WTC11 (cell line): Measurements from ENCODE around the gene USP47.

Experiments used
- TCF7 ChIP-seq: sonication (generic); formaldehyde crosslinking; IDR thresholded peaks from 2 replicates; pipeline ENCODE4 v1.8.0; 2022; ENCODE audit warnings: mild to moderate bottlenecking, low read depth, missing genetic modification reagents, moderate library complexity
- ZNF121 ChIP-seq: sonication (generic); formaldehyde crosslinking; IDR thresholded peaks from 2 replicates; pipeline ENCODE4 v1.8.0; 2023; ENCODE audit warnings: missing genetic modification reagents
- ZNF423 ChIP-seq: fragments of 250-450 bp; sonication (Bioruptor Pico); IDR thresholded peaks from 2 replicates; pipeline ENCODE4 v2.1.2; 2022; ENCODE audit warnings: mild to moderate bottlenecking, moderate library complexity
- ZNF671 ChIP-seq: fragments of 250-450 bp; sonication (Bioruptor Pico); IDR thresholded peaks from 2 replicates; pipeline ENCODE4 v1.8.0; 2021; ENCODE audit warnings: mild to moderate bottlenecking
- TF ChIP-seq, protein P1 (sequence below): sonication (generic); formaldehyde crosslinking; IDR thresholded peaks from 2 replicates; pipeline ENCODE4 v1.8.0; 2023; ENCODE audit warnings: mild to moderate bottlenecking, missing genetic modification reagents
- TF ChIP-seq, protein P2 (sequence below): fragments of 200-600 bp; IDR thresholded peaks from 2 replicates; pipeline ENCODE4 v1.8.0; 2022; ENCODE audit warnings: antibody characterized with exemption
- TF ChIP-seq, protein P3 (sequence below): sonication (generic); formaldehyde crosslinking; IDR thresholded peaks from 2 replicates; pipeline ENCODE4 v1.8.1; 2022; ENCODE audit warnings: mild to moderate bottlenecking, missing genetic modification reagents, moderate library complexity, borderline replicate concordance
- TF ChIP-seq, protein P4 (sequence below): sonication (generic); formaldehyde crosslinking; IDR thresholded peaks from 2 replicates; pipeline ENCODE4 v1.8.1; 2023; ENCODE audit warnings: mild to moderate bottlenecking, missing genetic modification reagents, borderline replicate concordance

DNA sequence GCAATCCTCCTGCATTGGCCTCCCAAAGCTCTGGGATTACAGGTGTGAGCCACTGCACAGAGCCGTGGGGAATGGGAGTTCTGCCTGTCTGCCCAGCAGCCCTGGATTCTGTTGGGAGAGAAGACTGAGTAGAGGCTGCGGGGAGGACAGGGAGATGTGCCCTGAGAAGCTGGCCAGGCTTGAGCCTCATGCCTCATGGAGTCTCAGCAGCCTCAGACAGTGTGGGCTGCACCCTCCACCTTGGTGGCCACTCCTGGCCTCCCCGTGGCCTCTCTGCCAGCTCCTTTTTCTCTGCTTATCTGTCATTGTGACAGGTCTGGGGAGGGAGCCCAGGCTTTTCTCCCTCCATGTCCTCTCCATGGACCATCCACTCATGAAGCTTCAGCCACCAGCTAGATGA lies 123.4 kb downstream of the USP47 start:
- no peak for TF ChIP-seq ZNF423 (CRISPR knock-in tag)
- TF ChIP-seq, protein P1, sequence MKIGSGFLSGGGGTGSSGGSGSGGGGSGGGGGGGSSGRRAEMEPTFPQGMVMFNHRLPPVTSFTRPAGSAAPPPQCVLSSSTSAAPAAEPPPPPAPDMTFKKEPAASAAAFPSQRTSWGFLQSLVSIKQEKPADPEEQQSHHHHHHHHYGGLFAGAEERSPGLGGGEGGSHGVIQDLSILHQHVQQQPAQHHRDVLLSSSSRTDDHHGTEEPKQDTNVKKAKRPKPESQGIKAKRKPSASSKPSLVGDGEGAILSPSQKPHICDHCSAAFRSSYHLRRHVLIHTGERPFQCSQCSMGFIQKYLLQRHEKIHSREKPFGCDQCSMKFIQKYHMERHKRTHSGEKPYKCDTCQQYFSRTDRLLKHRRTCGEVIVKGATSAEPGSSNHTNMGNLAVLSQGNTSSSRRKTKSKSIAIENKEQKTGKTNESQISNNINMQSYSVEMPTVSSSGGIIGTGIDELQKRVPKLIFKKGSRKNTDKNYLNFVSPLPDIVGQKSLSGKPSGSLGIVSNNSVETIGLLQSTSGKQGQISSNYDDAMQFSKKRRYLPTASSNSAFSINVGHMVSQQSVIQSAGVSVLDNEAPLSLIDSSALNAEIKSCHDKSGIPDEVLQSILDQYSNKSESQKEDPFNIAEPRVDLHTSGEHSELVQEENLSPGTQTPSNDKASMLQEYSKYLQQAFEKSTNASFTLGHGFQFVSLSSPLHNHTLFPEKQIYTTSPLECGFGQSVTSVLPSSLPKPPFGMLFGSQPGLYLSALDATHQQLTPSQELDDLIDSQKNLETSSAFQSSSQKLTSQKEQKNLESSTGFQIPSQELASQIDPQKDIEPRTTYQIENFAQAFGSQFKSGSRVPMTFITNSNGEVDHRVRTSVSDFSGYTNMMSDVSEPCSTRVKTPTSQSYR (CRISPR knock-in tag), result no peak
- TF ChIP-seq, protein P2, sequence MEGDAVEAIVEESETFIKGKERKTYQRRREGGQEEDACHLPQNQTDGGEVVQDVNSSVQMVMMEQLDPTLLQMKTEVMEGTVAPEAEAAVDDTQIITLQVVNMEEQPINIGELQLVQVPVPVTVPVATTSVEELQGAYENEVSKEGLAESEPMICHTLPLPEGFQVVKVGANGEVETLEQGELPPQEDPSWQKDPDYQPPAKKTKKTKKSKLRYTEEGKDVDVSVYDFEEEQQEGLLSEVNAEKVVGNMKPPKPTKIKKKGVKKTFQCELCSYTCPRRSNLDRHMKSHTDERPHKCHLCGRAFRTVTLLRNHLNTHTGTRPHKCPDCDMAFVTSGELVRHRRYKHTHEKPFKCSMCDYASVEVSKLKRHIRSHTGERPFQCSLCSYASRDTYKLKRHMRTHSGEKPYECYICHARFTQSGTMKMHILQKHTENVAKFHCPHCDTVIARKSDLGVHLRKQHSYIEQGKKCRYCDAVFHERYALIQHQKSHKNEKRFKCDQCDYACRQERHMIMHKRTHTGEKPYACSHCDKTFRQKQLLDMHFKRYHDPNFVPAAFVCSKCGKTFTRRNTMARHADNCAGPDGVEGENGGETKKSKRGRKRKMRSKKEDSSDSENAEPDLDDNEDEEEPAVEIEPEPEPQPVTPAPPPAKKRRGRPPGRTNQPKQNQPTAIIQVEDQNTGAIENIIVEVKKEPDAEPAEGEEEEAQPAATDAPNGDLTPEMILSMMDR, result no peak
- no peak for TF ChIP-seq ZNF671 (CRISPR knock-in tag)
- TF ChIP-seq, protein P3, sequence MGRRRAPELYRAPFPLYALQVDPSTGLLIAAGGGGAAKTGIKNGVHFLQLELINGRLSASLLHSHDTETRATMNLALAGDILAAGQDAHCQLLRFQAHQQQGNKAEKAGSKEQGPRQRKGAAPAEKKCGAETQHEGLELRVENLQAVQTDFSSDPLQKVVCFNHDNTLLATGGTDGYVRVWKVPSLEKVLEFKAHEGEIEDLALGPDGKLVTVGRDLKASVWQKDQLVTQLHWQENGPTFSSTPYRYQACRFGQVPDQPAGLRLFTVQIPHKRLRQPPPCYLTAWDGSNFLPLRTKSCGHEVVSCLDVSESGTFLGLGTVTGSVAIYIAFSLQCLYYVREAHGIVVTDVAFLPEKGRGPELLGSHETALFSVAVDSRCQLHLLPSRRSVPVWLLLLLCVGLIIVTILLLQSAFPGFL (CRISPR knock-in tag), result no peak
- no peak for TF ChIP-seq ZNF121
- TF ChIP-seq TCF7 (CRISPR knock-in tag), result no peak
- TF ChIP-seq, protein P4, sequence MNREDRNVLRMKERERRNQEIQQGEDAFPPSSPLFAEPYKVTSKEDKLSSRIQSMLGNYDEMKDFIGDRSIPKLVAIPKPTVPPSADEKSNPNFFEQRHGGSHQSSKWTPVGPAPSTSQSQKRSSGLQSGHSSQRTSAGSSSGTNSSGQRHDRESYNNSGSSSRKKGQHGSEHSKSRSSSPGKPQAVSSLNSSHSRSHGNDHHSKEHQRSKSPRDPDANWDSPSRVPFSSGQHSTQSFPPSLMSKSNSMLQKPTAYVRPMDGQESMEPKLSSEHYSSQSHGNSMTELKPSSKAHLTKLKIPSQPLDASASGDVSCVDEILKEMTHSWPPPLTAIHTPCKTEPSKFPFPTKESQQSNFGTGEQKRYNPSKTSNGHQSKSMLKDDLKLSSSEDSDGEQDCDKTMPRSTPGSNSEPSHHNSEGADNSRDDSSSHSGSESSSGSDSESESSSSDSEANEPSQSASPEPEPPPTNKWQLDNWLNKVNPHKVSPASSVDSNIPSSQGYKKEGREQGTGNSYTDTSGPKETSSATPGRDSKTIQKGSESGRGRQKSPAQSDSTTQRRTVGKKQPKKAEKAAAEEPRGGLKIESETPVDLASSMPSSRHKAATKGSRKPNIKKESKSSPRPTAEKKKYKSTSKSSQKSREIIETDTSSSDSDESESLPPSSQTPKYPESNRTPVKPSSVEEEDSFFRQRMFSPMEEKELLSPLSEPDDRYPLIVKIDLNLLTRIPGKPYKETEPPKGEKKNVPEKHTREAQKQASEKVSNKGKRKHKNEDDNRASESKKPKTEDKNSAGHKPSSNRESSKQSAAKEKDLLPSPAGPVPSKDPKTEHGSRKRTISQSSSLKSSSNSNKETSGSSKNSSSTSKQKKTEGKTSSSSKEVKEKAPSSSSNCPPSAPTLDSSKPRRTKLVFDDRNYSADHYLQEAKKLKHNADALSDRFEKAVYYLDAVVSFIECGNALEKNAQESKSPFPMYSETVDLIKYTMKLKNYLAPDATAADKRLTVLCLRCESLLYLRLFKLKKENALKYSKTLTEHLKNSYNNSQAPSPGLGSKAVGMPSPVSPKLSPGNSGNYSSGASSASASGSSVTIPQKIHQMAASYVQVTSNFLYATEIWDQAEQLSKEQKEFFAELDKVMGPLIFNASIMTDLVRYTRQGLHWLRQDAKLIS (CRISPR knock-in tag), result no peak
